Measurements from ENCODE around the gene YWHAB. TPM values are rescaled to one million over a fixed set of nuclear protein-coding genes. Genes with fewer than 3 reads are reported as not detected.

The YWHAB gene
- total RNA-seq, 4 donors from 2014 or later: 139 to 182 (median 164) TPM

DNA sequence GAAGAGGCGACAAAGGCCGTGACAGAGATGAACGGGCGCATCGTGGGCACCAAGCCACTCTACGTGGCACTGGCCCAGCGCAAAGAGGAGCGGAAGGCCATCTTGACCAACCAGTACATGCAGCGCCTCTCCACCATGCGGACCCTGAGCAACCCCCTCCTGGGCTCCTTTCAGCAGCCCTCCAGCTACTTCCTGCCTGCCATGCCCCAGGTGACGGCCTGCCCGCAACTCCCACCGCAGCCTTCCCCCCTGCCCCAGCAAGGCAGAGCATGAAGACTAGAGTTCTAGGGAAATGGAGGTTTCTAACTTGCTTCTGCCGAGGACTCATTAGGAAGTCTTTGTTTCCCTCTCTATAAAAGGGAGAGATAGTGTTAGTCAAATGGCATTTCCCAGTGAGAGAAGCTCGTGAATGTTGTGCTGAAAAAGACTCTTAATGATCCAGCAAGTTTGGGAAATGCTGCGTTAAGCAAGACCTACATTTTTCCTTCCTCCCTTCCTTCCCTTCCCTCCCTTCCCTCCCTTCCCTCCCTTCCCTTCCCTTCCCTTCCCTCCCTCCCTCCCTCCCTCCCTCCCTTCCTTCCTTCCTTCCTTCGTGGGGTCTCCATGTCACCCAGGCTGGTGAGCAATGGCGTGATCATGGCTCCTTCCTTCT is 45.1 kb downstream of the YWHAB start:
- H3K27me3 ChIP-seq: no peaks in the 10 kb centered on the region
- no peaks in the 10 kb centered on the region for H3K4me1 ChIP-seq
- H3K9me3 ChIP-seq: no peaks in the 10 kb centered on the region
- WGBS, 2 donors: 92 to 96% methylated on average over 8 to 16 of the region's 18 CpGs
- no peak overlapping the region for H3K4me3 ChIP-seq (replicated peaks in 1 of 3)
- intact Hi-C loops (cut with DNase I): no loop called here
- TF ChIP-seq POLR2A (IDR thresholded peaks at IDR 0.05): no peak
- TF ChIP-seq, protein P1, sequence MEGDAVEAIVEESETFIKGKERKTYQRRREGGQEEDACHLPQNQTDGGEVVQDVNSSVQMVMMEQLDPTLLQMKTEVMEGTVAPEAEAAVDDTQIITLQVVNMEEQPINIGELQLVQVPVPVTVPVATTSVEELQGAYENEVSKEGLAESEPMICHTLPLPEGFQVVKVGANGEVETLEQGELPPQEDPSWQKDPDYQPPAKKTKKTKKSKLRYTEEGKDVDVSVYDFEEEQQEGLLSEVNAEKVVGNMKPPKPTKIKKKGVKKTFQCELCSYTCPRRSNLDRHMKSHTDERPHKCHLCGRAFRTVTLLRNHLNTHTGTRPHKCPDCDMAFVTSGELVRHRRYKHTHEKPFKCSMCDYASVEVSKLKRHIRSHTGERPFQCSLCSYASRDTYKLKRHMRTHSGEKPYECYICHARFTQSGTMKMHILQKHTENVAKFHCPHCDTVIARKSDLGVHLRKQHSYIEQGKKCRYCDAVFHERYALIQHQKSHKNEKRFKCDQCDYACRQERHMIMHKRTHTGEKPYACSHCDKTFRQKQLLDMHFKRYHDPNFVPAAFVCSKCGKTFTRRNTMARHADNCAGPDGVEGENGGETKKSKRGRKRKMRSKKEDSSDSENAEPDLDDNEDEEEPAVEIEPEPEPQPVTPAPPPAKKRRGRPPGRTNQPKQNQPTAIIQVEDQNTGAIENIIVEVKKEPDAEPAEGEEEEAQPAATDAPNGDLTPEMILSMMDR (IDR thresholded peaks at IDR 0.05): no peak
- H3K36me3 ChIP-seq: peaks cover 0 to 3% of the 10 kb centered on the region in 2 donors
- H3K27ac ChIP-seq: no peak overlapping the region
- DNase-seq: no peak

GRCh38 chr20:44931911-44932310 is 46.4 kb downstream of the YWHAB start:
- Histone ChIP-seq H3K27ac (no peak overlapping the region), H3K4me3 (replicated peaks in 1 of 3) (no peak overlapping the region), H3K4me1 (no peaks in the 10 kb centered on the region), H3K36me3 (peaks cover 0 to 3% of the 10 kb centered on the region in 2 donors), H3K9me3 (no peaks in the 10 kb centered on the region), H3K27me3 (no peaks in the 10 kb centered on the region)
- intact Hi-C loops (cut with DNase I): no loop called here
- 75 to 93% methylated on average over 2 to 3 of the region's 3 CpGs for WGBS, 2 donors
- no peak for DNase-seq
- no peak for TF ChIP-seq POLR2A (IDR thresholded peaks at IDR 0.05)
- TF ChIP-seq, protein P1 (IDR thresholded peaks at IDR 0.05): no peak

DNA sequence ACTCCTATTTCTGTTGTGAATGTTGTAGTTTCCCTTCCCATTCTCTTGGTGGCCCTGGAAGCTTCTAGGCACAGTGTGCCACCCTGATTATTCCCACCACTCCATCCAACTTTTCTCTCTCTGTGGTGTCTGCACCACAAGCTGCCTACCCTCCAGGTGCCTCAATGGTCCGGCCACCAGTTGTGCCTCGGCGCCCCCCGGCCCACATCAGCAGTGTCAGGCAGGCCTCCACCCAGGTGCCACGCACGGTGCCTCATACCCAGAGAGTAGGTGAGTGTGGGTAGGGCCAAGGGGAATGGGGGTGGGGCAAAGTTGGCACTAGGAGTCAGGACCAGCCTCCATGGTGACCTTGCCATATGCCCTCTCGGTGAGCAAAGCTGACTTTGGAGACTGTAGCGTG is 47.4 kb downstream of the YWHAB start:
- no peaks in the 10 kb centered on the region for H3K4me1 ChIP-seq
- TF ChIP-seq, protein P1 (IDR thresholded peaks at IDR 0.05): no peak
- no peak for TF ChIP-seq POLR2A (IDR thresholded peaks at IDR 0.05)
- H3K36me3 ChIP-seq: peaks cover 0 to 3% of the 10 kb centered on the region in 2 donors
- no peaks in the 10 kb centered on the region for H3K9me3 ChIP-seq
- WGBS, 2 donors: 98 to 100% methylated on average over 6 to 8 of the region's 8 CpGs
- intact Hi-C loops (cut with DNase I): no loop called here
- H3K4me3 ChIP-seq (replicated peaks in 1 of 3): no peak overlapping the region
- H3K27me3 ChIP-seq: no peaks in the 10 kb centered on the region
- DNase-seq: no peak
- no peak overlapping the region for H3K27ac ChIP-seq

- DNase-seq: no peak
- H3K4me1 ChIP-seq: no peaks in the 10 kb centered on the region
- WGBS, 2 donors: 93 to 94% methylated on average over 10 of the region's 10 CpGs
- no peaks in the 10 kb centered on the region for H3K27me3 ChIP-seq
- TF ChIP-seq, protein P1 (IDR thresholded peaks at IDR 0.05): no peak
- TF ChIP-seq POLR2A (IDR thresholded peaks at IDR 0.05): no peak
- H3K4me3 ChIP-seq (replicated peaks in 1 of 3): no peak overlapping the region
- peaks cover 3 to 7% of the 10 kb centered on the region in 2 donors for H3K36me3 ChIP-seq
- H3K27ac ChIP-seq: no peak overlapping the region
- intact Hi-C loops (cut with DNase I): no loop called here
- H3K9me3 ChIP-seq: no peaks in the 10 kb centered on the region
Measured at GRCh38 chr20:44936510-44936909, 51.0 kb downstream of the YWHAB start.

DNA sequence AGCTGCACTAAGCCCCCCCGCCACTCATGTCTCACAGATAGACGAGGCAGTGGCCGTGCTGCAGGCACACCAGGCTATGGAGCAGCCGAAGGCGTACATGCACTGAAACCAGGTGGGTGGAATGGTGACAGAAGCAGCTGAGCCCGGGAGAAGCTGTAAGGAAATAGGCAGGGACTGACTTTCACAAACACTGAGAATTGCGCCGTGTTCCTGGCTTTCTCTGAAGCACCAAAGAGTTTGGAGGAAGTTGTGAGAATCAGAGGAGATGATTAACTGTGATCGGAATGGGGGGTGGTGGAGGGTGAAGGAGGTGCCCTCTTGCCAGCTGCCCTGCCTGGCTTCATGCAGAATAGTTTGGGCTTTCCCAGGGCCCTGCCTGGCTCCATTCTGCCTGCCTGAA is 53.1 kb downstream of the YWHAB start:
- H3K9me3 ChIP-seq: no peaks in the 10 kb centered on the region
- no peaks in the 10 kb centered on the region for H3K27me3 ChIP-seq
- H3K4me1 ChIP-seq: no peaks in the 10 kb centered on the region
- no peak for DNase-seq
- no peak overlapping the region for H3K27ac ChIP-seq
- intact Hi-C loops (cut with DNase I): no loop called here
- H3K4me3 ChIP-seq (replicated peaks in 1 of 3): no peak overlapping the region
- peaks cover 24% of the 10 kb centered on the region in 2 donors for H3K36me3 ChIP-seq
- TF ChIP-seq, protein P1 (IDR thresholded peaks at IDR 0.05): no peak
- no peak for TF ChIP-seq POLR2A (IDR thresholded peaks at IDR 0.05)
- WGBS, 2 donors: 92% methylated on average over 9 of the region's 9 CpGs
